Fibroblast of the conjunctiva (primary cell): ENCODE measurements around the gene SREBF2.

Source experiments
- DNase-seq: peaks from one replicate; pipeline ENCODE4 v3.0.0-alpha.2; 2010; ENCODE audit warnings: low read depth

SREBF2 gene

DNA sequence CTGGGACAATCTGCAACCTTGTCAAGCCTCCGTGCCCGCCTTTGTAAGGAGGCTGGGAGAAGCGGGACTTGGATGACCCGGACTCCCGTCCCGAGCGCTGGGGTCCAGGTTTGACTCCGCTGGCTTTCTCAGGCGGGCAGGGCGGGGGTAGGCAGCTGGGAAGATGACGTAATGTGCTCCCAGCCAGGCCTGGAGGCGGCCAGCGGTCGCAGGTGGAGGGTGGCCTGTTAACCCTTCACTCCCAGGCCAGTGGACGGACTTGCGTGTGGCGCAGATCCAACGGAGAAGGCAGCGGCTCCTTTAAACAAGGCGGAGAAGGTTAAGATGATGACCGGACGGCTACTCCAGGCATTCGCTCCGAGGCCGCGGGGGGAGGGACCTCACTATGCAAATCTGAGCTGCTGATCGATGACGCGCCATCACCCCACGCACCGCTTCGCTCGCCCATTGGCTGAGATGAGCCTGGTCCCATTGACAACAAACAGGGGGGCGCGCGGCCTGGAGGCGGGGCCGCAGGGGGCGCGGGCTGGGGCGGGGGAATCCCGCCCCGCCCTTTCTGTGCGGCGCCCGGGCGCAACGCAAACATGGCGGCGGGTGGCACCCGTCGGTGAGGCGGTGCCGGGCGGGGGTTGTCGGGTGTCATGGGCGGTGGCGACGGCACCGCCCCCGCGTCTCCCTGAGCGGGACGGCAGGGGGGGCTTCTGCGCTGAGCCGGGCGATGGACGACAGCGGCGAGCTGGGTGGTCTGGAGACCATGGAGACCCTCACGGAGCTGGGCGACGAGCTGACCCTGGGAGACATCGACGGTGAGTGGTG lies at the start of gene SREBF2:
Gene SREBF2 (plus strand): TSS at position 553 of the 816 bp plus-strand sequence. CDS start 166 bp downstream, at position 719.
- peak; percentile 99 for DNase-seq

DNA sequence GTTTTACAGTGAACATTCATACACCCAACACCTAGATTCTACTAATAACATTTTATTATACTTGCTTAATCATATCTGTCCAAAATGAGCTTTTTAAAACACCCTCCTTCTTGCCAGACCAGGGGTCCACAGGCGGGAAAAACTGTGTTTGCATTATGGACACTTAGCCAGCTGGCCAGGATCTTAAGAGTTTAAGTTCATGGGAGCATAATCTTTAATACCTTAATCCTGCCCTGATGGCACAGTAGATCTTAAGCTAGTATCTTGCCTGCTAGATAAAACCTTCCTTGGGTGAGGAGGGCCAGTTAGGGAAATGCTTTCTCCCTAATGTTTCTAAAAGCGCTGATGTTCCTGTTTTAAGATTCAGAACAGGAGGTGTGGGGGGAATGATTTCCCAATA lies 45.6 kb upstream of the SREBF2 start:
- DNase-seq = no peak

DNA sequence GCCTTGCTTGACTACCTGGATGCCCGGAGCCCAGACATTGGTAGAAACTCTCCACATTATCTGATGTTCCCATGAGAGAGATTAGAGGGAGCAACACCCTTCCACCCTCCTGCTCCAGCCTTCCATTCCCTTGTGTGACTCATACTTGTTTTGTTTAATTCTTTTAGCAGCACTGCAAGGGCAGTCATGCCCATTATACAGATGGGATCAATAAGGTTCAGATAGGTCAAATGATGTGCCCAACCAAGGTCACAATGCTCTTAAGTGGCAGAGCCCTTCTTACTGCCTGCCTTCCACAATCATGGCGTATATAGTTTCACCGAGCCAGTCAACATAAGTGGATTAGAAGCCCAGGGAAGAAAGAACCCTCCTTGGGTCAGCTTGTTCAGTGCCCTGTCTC lies 39.0 kb upstream of the SREBF2 start:
- DNase-seq = no peak

DNA sequence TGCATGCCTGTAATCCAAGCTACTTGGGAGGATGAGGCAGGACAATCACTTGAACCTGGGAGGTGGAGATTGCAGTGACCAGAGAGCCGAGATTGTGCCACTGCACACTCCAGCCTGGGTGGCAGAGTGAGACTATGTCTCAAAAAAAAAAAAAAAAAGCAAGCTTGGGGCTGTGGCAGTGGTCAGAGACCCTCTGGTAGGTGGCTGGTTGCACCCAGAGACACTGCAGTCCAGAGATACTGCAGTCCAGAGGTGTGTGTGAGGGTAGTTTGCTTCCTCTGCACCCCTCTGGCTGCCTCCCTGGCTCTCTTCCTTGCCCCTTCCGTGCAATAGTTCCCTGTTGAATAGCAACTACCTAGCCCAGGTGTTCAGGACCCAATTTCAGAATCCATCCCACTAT lies 34.2 kb upstream of the SREBF2 start:
- no peak for DNase-seq

DNA sequence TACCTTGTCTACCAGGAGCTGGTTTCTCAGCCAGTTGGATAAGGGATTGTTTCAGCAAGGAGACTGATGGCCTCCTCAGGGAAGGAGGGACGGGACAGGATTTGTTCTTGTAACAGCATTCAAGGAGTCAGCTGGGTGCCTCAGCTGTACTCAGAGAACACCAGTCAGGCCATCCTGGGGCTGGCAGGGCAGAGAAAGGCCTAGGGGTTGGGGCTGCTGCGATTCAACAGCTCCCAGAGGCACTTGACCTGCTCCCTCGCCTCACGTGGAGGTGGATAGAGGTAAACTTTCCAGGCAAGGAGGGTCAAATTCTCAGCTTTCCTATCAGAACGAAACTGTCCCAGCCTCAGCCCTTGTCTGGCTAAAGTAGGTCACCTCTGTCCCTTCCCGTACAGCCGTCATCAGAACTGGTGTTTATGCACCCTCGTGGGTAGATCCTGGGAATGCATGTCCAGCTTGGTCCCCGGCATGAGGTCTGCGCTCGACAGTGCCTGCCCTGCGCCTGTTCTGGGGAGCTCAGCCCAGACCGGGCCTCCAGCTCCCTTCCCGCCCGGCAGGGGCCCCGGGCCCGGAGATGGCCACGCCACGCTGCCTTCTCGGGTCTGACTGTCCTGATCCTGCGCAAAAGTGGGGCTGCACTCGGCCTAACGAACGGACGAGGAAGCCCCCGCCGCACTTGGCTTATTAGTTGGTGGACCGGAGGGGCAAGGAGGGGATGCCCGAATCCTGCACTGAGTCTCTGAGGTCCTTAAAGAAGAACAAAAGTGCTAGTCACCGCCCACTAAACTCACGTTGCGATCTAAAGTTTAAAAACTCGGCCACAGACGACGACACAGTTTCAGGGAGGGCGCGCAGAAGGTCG lies 33.2 kb upstream of the SREBF2 start:
- no peak for DNase-seq

DNA sequence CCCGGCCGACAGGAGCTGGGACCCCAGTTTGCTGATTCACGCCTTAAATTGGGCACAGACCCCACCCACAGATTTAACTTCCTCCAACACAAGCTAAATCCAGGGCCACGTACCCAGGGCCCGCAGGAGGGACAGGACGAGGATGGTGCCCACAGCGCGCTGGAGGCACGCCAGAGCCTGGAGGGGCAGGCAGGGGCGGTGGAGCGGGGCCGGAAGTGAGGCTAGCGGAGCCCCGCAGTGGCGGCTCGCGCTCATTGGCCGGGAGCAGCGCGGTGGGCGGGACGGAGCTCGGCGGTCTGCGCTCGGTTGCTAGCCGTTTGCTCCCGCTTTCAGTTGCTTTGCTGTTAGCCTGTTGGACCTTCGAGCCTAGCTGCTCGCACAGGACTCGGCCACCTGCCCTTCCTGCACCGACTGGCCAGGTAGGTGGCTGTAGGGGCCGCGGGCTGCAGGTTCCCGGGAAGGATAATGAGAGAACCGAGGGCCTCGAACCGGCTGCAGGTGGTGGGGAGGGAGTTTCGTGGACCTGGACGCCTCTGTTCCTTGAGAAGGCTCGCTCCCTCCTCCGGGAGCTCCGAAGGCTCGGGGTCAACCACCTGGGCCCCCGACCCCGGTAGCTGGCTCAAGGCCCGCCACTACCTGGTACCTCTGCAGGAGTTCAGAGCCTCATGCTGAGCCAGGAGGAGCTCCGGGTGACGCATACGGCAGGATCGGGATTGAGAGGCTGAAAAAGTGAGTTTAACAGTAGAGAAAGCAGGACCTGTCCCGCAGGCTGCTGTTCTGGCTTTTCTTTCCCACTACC lies 32.4 kb upstream of the SREBF2 start, which contains the start of gene CCDC134:
Gene CCDC134 (plus strand): TSS at position 332 of the 799 bp plus-strand sequence. CDS start 8,212 bp downstream, outside the sequence.
- peak; percentile 68 for DNase-seq

DNA sequence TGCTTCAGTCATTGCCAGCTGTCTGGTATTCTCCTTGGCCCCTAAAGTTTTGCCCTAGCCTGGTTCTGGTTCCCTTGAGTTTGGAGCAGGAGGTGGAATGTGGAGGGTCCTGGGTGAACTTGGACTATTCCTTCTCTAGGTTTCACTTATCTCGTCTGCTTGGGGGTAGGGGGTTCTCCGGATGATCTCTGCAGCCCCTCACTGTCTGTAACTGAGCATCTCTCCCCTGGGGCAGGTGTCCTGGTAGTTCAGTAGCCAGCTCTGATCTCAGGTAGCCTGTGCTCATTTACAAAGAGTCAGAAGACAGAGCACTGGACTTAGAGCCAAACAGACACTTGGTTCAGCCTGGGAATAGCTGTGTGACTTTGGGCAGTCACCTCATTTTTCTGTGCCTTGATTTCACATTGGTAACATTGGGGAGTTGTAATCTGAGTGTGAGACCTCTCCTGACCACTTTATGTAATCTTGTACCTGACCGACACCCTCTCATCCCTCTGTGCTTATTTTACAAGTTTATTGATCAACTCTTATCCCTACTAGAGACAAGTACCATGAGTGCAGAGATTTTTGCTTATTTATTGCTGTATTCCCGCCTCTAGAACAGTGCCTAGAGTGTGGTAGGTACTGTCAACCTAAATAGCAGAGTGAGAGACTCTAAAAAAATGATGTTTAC lies 31.6 kb upstream of the SREBF2 start:
- no peak for DNase-seq

DNA sequence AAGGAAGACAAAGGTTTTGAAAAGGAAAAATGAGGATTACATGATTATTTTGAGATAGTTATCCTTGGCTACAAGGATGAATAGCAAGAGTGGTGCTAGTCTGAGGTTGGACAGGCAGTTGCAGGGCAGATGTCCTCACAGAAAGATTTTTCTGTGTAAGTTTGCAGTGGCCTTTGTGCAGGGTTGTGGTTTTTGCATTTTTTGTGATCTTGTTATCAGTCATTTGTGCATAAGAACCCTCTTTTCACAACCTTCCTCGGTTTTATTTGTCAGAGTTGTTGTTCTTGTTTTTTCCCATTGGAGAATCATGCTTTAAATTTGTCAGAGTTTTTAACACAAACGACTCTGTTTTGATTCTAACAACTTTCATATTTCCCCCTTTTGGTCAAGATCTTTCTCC lies 31.0 kb upstream of the SREBF2 start:
- DNase-seq = no peak

DNA sequence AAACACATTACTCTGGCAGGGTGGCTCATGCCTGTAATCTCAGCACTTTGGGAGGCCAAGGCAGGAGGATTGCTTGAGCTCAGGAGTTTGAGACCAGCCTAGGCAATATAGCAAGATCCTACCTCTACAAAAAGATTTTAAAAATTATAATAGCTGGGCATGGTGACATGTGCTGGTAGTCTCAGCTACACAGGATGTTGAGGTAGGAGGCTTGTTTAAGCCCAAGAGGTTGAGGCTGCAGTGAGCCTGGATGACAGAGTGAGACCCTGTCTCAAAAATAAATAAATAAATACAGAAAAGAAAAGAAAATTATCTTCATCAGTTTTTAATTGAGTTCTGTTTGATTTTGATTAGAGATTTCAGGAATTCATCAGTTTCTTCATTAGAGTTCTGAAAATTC lies 27.3 kb upstream of the SREBF2 start:
- DNase-seq = no peak

DNA sequence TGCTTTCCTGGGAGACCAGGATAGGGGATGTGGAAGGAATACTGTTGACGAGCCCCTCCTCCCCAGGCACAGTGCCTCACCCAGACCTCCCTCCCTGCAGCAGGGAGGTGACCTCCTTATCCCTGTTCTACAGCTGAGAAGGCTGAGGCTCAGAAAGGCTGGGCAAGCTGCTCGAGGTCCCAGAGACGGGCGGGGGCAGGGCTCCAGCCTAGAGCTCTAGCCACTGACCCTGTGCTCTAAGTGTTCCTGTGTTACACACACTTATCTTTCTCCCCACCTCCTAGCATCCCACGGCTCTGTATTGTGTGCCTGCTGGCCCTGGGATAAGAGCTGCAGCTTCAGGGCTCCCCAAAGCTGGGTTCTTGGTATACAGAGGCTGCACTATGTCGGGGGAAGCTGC lies 24.5 kb upstream of the SREBF2 start:
- DNase-seq = no peak

DNA sequence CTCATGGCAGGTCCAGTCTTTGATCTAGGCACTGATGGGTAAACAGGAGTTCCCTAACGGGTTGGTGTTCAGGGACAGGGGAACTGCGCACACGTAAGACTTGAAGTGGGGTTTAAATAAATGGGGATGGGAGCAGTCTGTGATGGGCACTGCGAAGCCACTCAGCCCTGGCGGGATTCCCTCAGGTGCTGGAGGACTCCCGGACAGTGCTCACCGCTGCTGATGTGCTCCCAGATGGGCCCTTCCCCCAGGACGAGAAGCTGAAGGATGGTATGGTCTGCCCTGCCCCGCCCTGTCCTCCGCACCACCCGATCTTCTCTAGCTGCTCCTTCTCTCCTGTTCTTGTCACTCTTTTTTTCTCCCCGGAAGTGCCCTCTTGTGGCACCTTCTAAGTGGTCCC lies 22.9 kb upstream of the SREBF2 start:
- no peak for DNase-seq

DNA sequence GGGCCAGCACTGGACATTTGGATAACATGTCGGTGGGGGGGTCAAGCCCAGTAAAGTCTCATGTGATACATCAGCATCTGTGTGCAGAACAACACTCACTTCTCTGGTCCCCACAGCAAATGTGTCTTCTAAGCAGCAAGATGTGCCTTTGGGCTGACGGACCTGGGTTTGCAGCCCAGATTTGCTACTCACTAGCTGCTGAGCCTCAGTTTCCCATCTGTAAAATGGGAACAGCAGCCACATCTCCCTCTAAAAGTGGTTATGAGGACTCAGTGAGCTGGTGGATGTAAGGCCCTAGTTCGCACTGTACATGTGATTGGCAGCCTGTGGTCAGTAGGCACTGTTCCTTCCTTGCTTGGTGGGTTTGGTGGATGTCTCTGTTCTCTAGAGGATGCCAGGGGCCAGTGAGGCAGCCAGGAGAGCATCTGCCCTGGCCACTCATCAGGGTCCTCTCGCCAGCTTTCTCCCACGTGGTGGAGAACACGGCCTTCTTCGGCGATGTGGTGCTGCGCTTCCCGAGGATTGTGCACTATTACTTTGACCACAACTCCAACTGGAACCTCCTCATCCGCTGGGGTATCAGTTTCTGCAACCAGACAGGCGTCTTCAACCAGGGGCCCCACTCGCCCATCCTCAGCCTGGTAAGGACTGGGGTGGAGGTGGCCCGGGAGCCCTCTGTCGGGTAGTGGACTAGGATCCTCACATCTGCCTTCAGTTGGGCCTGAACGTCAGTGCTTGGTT lies 19.9 kb upstream of the SREBF2 start:
- no peak for DNase-seq

DNA sequence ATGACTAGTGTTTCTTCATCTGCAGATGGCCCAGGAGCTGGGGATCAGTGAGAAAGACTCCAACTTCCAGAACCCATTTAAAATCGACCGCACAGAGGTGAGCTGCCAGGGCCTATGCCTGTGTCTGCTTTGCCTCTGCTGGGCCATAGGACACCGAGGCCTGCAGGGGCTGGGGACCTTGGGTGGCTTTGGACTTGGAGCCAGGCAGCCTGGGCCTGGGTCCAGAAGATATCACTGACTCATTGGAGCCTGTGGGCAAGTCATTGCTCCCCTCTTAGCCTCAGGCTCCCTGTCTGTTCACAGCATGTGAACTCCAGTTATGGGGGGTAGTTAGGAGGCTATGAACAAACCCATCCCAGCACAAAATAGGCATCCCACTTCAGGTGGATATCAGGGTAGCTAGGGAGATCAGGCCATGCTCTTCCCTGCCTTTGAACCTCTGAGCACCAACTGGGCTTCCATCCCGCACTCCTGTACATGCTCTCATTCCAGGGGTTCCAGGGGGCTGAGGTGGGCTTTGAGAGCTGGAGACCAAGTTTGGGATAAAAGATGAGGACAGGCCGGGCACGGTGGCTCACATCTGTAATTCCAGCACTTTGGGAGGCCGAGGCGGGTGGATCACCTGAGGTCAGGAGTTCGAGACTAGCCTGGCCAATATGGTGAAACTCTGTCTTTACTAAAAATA lies 19.0 kb upstream of the SREBF2 start:
- no peak for DNase-seq

DNA sequence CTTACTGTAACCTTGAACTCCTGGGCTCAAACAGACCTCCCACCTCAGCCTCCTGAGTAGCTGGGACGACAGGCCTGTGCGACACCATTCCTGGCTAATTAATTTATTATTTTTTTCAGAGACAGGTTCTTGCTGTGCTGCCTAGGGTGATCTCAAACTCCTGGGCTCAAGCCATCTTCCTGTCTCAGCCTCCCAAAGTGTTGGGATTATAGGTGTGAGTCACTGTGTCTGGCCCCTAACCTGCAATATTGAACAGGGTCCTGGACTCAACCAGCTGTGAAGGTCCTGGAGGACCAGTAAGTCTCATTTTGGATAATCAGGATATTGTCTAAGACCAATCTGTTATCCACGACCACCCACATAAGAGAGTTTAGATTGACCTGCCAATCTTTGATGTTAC lies 17.2 kb upstream of the SREBF2 start:
- no peak for DNase-seq

DNA sequence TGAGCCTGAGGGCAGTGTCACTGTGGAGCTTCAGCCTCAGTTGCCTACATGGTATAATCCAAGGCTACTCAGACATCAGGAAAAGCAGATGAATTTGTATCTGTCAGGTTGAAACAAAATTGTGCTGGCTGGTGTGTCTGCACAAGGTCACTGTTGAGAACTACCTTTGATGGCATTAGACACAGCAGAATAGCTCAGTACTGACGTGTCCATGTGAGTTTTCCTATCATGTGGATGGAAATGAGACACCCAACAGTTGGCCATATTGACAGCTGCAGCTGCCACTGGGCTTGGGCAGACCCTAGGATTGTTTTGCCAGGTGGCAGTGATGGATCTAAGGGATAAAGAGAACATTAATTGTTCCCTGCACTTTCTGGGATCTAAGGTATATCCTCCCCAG lies 16.7 kb upstream of the SREBF2 start:
- no peak for DNase-seq

DNA sequence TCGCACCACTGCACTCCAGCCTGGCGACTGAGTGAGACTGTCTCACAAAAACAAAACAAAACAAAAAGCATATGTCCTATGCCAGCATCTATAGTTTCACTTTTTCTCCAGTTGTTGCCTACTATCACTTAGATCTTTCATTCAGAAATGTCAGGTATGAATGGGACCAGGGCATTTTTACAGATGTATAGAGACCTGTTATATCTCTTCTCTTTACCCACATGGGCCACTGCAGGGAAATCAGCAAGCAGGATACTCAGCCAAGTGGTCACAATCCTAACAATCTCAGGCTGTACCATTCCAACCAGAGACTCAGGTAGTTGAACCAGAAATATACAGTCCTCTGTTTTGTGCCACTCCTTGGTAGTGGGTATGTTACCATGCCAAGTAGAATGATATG lies 16.0 kb upstream of the SREBF2 start:
- no peak for DNase-seq

DNA sequence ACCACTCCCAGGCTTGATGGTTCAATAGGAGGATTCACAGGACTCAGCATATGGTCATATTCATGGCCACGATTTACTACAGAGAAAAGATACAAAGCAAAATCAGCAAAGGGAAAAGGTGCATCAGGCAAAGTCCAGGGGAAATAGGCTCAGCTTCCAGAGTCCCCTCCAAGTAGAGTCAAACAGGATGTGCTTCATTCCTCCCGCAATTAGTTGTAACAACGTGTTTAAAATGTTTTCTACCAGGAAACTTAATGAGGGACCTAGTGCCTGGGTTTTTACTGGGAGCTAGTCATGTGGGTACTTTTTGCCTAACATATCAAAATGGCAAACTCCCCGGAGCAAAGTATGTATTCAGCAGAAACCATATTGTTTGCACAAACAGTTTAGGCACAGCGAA lies 14.9 kb upstream of the SREBF2 start:
- DNase-seq = no peak

DNA sequence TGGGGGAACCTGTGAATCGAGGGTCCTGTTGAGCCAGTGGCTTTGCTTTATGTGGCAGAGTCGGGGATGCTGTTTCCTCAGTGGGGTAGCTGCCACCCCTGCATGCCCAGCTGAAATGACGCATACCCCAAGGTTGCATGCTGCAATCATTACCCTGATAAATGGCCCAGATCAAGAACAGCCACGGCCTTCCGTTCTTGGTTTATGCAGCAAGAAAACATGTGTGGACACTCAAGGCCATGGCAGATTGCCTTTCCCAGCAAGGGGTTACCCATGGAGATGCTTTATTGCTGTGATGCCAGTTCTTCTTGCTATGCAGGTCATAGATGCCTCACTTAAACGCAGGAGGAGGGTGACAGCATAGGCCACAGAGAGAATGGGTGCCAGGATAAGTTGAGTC lies 14.3 kb upstream of the SREBF2 start:
- DNase-seq = no peak

DNA sequence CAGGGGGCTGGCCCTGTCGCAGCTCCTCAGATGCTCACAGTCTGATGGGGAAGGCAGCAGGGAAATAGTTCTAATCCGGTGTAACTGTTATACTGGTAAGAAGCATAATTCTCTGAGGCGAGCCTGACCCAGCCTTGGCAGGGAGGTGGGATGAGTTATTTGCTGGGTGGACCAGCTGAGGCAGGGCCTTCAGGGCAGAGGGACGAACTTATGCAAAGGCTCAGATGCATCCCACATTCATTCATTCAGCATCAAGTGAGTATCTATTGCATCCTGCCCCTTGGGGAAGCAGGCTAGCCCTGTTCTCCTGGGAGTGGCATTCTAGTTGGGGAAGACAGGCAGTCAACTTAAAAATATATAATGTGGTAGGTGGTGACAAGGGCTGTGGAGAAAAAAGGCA lies 13.6 kb upstream of the SREBF2 start:
- DNase-seq = no peak

DNA sequence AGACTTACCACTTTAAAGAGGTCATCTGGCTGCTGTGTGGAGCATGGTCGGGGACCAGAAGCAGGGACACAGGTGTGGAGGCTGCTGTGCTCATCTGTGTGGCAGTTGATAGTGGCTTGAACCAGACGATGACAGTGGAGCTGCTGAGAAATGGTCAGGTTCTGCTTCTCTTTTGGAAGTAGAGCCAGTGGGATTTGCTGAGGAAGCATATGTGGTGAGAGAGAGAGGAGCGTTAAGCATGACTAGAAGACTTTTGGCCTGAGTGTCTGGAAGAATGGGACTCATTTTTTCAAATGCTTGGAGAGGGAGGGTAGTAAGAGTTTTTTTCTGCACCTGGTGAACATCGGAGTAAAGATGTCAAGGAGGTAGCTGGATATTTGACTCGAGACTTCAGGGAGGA lies 12.5 kb upstream of the SREBF2 start:
- no peak for DNase-seq
